Neural cell (in vitro differentiated cells): ENCODE measurements around the gene CETP. TPM values are rescaled to one million over a fixed set of nuclear protein-coding genes. Genes with fewer than 3 reads are reported as not detected.

Experiments used
- H2AFZ ChIP-seq: fragments of 200-600, 300-800 bp; sonication (generic), shearing (Covaris generic); 2 replicates; pipeline ENCODE4 v1.6.0; 2014; ENCODE audit warnings: low read depth, mild to moderate bottlenecking, antibody characterized with exemption, low read length, moderate library complexity
- H3F3A ChIP-seq: fragments of 200-600 bp; shearing (Covaris generic); 2 replicates; pipeline ENCODE4 v1.6.1; 2016; ENCODE audit warnings: mild to moderate bottlenecking, moderate library complexity, mixed read lengths, antibody characterized with exemption, low read length; ENCODE audit not compliant: insufficient read depth, poor library complexity, severe bottlenecking
- H3K27ac ChIP-seq: fragments of 200-600, 300-800 bp; sonication (generic), shearing (Covaris generic); 2 replicates; pipeline ENCODE4 v1.5.1; 2014; ENCODE audit warnings: mild to moderate bottlenecking, low read length, moderate library complexity
- H3K27me3 ChIP-seq: fragments of 300-800, 200-600 bp; sonication (generic), shearing (Covaris generic); 2 replicates; pipeline ENCODE4 v1.6.0; 2014; ENCODE audit warnings: mild to moderate bottlenecking, low read depth, low read length, moderate library complexity; ENCODE audit not compliant: insufficient read depth
- H3K36me3 ChIP-seq: fragments of 300-800, 200-600 bp; sonication (generic), shearing (Covaris generic); 2 replicates; pipeline ENCODE4 v1.5.1; 2014; ENCODE audit warnings: mild to moderate bottlenecking, antibody characterized with exemption, low read length, moderate library complexity; ENCODE audit not compliant: insufficient read depth
- H3K4me2 ChIP-seq: fragments of 300-800, 200-600 bp; sonication (generic), shearing (Covaris generic); 2 replicates; pipeline ENCODE4 v1.6.0; 2014; ENCODE audit warnings: mild to moderate bottlenecking, low read length
- H3K4me3 ChIP-seq: fragments of 300-800, 200-600 bp; sonication (generic), shearing (Covaris generic); 2 replicates; pipeline ENCODE4 v1.5.1; 2014; ENCODE audit warnings: mild to moderate bottlenecking, low read length, moderate library complexity
- H3K79me2 ChIP-seq: fragments of 200-600 bp; shearing (Covaris generic); replicated peaks from 2 replicates; pipeline ENCODE4 v1.6.0; 2014; ENCODE audit warnings: mild to moderate bottlenecking, low read length, moderate library complexity; ENCODE audit not compliant: insufficient read depth
- H3K9ac ChIP-seq: fragments of 300-800, 200-600 bp; sonication (generic), shearing (Covaris generic); 2 replicates; pipeline ENCODE4 v1.6.1; 2016; ENCODE audit warnings: mild to moderate bottlenecking, low read length, mixed read lengths
- H3K9me2 ChIP-seq: fragments of 200-600 bp; shearing (Covaris generic); 2 replicates; pipeline ENCODE4 v1.6.1; 2016; ENCODE audit warnings: mild to moderate bottlenecking, low read length, mixed read lengths; ENCODE audit not compliant: insufficient read depth
- H3K9me3 ChIP-seq: fragments of 200-600, 300-800 bp; sonication (generic), shearing (Covaris generic); 2 replicates; pipeline ENCODE4 v1.6.1; 2016; ENCODE audit warnings: mild to moderate bottlenecking, mixed run types, low read length, moderate library complexity, mixed read lengths
- H4K20me1 ChIP-seq: fragments of 200-600 bp; shearing (Covaris generic); 2 replicates; pipeline ENCODE4 v1.6.1; 2016; ENCODE audit warnings: mild to moderate bottlenecking, mixed run types; ENCODE audit not compliant: insufficient read depth
- EP300 ChIP-seq: fragments of 450-650 bp; conservative IDR thresholded peaks from 2 replicates; pipeline ENCODE4 v1.6.1; 2014; ENCODE audit warnings: antibody characterized with exemption, mild to moderate bottlenecking, moderate library complexity; ENCODE audit not compliant: poor library complexity, severe bottlenecking
- EZH2 ChIP-seq: fragments of 200-600, 300-800 bp; shearing (Covaris generic), sonication (generic); IDR thresholded peaks from 2 replicates; pipeline ENCODE4 v1.6.1; 2014; ENCODE audit warnings: antibody characterized with exemption, low read length, borderline replicate concordance, mild to moderate bottlenecking; ENCODE audit not compliant: insufficient read depth, poor library complexity, severe bottlenecking
- MXI1 ChIP-seq: fragments of 450-650 bp; conservative IDR thresholded peaks from 2 replicates; pipeline ENCODE4 v1.6.1; 2014; ENCODE audit warnings: antibody characterized with exemption, mild to moderate bottlenecking; ENCODE audit not compliant: poor library complexity, severe bottlenecking
- POLR2AphosphoS5 ChIP-seq: IDR thresholded peaks from 2 replicates; pipeline ENCODE4 v1.6.1; 2012
- RAD21 ChIP-seq: fragments of 450-650 bp; conservative IDR thresholded peaks from 2 replicates; pipeline ENCODE4 v1.6.1; 2014; ENCODE audit warnings: antibody characterized with exemption, mild to moderate bottlenecking, moderate library complexity
- SMC3 ChIP-seq: fragments of 450-650 bp; conservative IDR thresholded peaks from 2 replicates; pipeline ENCODE4 v1.6.1; 2014; ENCODE audit warnings: antibody characterized with exemption, mild to moderate bottlenecking, moderate library complexity; ENCODE audit not compliant: poor library complexity
- TAF1 ChIP-seq: IDR thresholded peaks from 2 replicates; pipeline ENCODE4 v1.6.1; 2012; ENCODE audit warnings: low read depth
- polyA plus RNA-seq: library from polyadenylated mRNA; depleted of rRNA; stranded (reverse); fragments of >200 nt; gene quantifications from 2 replicates; pipeline ENCODE4 v1.2.3, GENCODE V29; 2014
- TF ChIP-seq, protein P1 (sequence below): IDR thresholded peaks from 2 replicates; pipeline ENCODE4 v1.6.1; 2012; ENCODE audit warnings: borderline replicate concordance
- TF ChIP-seq, protein P2 (sequence below): fragments of 450-650 bp; IDR thresholded peaks from 2 replicates; pipeline ENCODE4 v1.5.1; 2014; ENCODE audit warnings: antibody characterized with exemption, mild to moderate bottlenecking, moderate library complexity; ENCODE audit not compliant: poor library complexity, severe bottlenecking

The CETP gene
- polyA plus RNA-seq, 1 donor from 2014 or later: not detected

DNA sequence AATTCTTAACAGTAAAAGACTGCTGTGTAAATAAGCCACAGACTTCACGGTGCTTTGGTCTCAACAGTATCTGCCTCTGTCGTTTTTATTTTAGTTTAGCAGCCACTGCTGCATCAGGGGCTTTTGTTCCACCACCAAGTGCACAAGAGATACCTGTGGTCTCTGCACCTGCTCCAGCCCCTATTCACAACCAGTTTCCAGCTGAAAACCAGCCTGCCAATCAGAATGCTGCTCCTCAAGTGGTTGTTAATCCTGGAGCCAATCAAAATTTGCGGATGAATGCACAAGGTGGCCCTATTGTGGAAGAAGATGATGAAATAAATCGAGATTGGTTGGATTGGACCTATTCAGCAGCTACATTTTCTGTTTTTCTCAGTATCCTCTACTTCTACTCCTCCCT is 21.9 kb upstream of the CETP start:
- TF ChIP-seq EZH2 (no peak), TAF1 (no peak), POLR2AphosphoS5 (no peak), EP300 (no peak), RAD21 (no peak), MXI1 (no peak), SMC3 (no peak)
- TF ChIP-seq, protein P1, sequence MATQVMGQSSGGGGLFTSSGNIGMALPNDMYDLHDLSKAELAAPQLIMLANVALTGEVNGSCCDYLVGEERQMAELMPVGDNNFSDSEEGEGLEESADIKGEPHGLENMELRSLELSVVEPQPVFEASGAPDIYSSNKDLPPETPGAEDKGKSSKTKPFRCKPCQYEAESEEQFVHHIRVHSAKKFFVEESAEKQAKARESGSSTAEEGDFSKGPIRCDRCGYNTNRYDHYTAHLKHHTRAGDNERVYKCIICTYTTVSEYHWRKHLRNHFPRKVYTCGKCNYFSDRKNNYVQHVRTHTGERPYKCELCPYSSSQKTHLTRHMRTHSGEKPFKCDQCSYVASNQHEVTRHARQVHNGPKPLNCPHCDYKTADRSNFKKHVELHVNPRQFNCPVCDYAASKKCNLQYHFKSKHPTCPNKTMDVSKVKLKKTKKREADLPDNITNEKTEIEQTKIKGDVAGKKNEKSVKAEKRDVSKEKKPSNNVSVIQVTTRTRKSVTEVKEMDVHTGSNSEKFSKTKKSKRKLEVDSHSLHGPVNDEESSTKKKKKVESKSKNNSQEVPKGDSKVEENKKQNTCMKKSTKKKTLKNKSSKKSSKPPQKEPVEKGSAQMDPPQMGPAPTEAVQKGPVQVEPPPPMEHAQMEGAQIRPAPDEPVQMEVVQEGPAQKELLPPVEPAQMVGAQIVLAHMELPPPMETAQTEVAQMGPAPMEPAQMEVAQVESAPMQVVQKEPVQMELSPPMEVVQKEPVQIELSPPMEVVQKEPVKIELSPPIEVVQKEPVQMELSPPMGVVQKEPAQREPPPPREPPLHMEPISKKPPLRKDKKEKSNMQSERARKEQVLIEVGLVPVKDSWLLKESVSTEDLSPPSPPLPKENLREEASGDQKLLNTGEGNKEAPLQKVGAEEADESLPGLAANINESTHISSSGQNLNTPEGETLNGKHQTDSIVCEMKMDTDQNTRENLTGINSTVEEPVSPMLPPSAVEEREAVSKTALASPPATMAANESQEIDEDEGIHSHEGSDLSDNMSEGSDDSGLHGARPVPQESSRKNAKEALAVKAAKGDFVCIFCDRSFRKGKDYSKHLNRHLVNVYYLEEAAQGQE: no peak
- TF ChIP-seq, protein P2, sequence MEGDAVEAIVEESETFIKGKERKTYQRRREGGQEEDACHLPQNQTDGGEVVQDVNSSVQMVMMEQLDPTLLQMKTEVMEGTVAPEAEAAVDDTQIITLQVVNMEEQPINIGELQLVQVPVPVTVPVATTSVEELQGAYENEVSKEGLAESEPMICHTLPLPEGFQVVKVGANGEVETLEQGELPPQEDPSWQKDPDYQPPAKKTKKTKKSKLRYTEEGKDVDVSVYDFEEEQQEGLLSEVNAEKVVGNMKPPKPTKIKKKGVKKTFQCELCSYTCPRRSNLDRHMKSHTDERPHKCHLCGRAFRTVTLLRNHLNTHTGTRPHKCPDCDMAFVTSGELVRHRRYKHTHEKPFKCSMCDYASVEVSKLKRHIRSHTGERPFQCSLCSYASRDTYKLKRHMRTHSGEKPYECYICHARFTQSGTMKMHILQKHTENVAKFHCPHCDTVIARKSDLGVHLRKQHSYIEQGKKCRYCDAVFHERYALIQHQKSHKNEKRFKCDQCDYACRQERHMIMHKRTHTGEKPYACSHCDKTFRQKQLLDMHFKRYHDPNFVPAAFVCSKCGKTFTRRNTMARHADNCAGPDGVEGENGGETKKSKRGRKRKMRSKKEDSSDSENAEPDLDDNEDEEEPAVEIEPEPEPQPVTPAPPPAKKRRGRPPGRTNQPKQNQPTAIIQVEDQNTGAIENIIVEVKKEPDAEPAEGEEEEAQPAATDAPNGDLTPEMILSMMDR: no peak
- H2AFZ ChIP-seq: no peak overlapping the region
- H3K9ac ChIP-seq: no peak overlapping the region
- H3K36me3 ChIP-seq: peaks cover 4% of the 10 kb centered on the region
- H3K4me2 ChIP-seq: no peak overlapping the region
- H3K9me3 ChIP-seq: no peaks in the 10 kb centered on the region
- H3F3A ChIP-seq: no peaks in the 10 kb centered on the region
- H3K4me3 ChIP-seq: no peak overlapping the region
- H3K79me2 ChIP-seq: no peaks in the 10 kb centered on the region
- no peaks in the 10 kb centered on the region for H4K20me1 ChIP-seq
- H3K9me2 ChIP-seq: no peaks in the 10 kb centered on the region
- no peaks in the 10 kb centered on the region for H3K27me3 ChIP-seq
- no peak overlapping the region for H3K27ac ChIP-seq

DNA sequence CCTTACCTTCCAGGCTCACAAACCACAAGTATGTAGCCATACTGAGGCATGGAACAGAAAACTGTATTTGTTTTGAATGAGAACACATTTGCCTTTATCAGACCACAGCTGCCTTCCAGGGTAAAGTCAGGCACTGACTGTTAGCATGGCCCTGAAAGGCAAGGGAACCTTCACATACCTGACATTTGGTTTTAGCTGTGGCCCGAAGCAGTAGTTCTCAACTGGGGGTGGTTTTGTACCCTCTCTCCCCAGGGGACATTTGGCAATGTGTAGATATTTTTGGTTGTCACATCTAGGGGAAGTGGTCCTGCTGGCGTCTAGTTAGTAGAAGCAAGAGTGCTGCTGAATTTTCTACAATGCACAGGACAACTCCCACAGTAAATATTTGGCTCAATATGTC is 20.7 kb upstream of the CETP start:
- Histone ChIP-seq H3K9me3 (no peaks in the 10 kb centered on the region), H3K4me2 (no peak overlapping the region), H3K27ac (no peak overlapping the region), H3K27me3 (no peaks in the 10 kb centered on the region), H2AFZ (no peak overlapping the region), H3K79me2 (no peaks in the 10 kb centered on the region), H3K36me3 (peaks cover 4% of the 10 kb centered on the region), H4K20me1 (no peaks in the 10 kb centered on the region), H3K4me3 (no peak overlapping the region), H3K9me2 (no peaks in the 10 kb centered on the region), H3K9ac (no peak overlapping the region), H3F3A (no peaks in the 10 kb centered on the region)
- TF ChIP-seq, protein P2: no peak
- TF ChIP-seq TAF1: no peak
- no peak for TF ChIP-seq POLR2AphosphoS5
- TF ChIP-seq EZH2: no peak
- no peak for TF ChIP-seq EP300
- TF ChIP-seq SMC3: no peak
- TF ChIP-seq MXI1: no peak
- TF ChIP-seq, protein P1: no peak
- TF ChIP-seq RAD21: no peak
